HG02642 (cell line): Measurements from ENCODE around the gene NT5DC1.

Source experiments
- ATAC-seq: cut with Tn5 transposase; IDR thresholded peaks from one replicate; pipeline ENCODE4 v1.9.1; 2021; ENCODE audit warnings: mild to moderate bottlenecking; ENCODE audit not compliant: unreplicated experiment, poor library complexity

Gene NT5DC1

GRCh38 chr6:116221911-116222310, 121.3 kb downstream of the NT5DC1 start:
- no peak for ATAC-seq

- ATAC-seq: no peak
Observed at GRCh38 chr6:116223355-116223754, 122.7 kb downstream of the NT5DC1 start.

GRCh38 chr6:116229287-116229913, 128.7 kb downstream of the NT5DC1 start:
- no peak for ATAC-seq

- no peak for ATAC-seq
Observed at GRCh38 chr6:116234689-116235088, 134.0 kb downstream of the NT5DC1 start.

GRCh38 chr6:116238083-116238482, 137.4 kb downstream of the NT5DC1 start:
- ATAC-seq: no peak

GRCh38 chr6:116239256-116239655, 138.6 kb downstream of the NT5DC1 start:
- ATAC-seq: no peak

GRCh38 chr6:116239856-116240255, 139.2 kb downstream of the NT5DC1 start:
- no peak for ATAC-seq

GRCh38 chr6:116244284-116244683, 143.6 kb downstream of the NT5DC1 start:
- no peak for ATAC-seq

GRCh38 chr6:116246089-116246488, 145.4 kb downstream of the NT5DC1 start:
- no peak for ATAC-seq

- ATAC-seq: no peak
Observed at GRCh38 chr6:116247285-116247684, 146.6 kb downstream of the NT5DC1 start.

GRCh38 chr6:116248577-116248976, 147.9 kb downstream of the NT5DC1 start:
- ATAC-seq: no peak

GRCh38 chr6:116251568-116252384, 151.1 kb downstream of the NT5DC1 start:
- no peak for ATAC-seq

- no peak for ATAC-seq
Observed at GRCh38 chr6:116253188-116253504, 152.5 kb downstream of the NT5DC1 start.

GRCh38 chr6:116253505-116254296, 153.0 kb downstream of the NT5DC1 start, which contains the start of gene TSPYL4:
TSPYL4 (minus strand) TSS chr6:116254075; CDS start chr6:116254008, 67 bp downstream.
- peak; percentile 100 for ATAC-seq

GRCh38 chr6:116254297-116255056, 153.8 kb downstream of the NT5DC1 start:
- ATAC-seq: peak; percentile 29

GRCh38 chr6:116255246-116255800, 154.7 kb downstream of the NT5DC1 start:
- no peak for ATAC-seq

- no peak for ATAC-seq
Observed at GRCh38 chr6:116256694-116257093, 156.0 kb downstream of the NT5DC1 start.

GRCh38 chr6:116258520-116258919, 157.9 kb downstream of the NT5DC1 start:
- ATAC-seq: no peak

- ATAC-seq: no peak
Observed at GRCh38 chr6:116263353-116263752, 162.7 kb downstream of the NT5DC1 start.
